Thyroid gland (tissue), 4 donors: ENCODE results near the gene TMEM126A.

ENCODE experiments used
- CTCF ChIP-seq, 6 experiments: fragments of 200-600 bp in 3 of 6; fragments of 450-650 bp in 3 of 6; sonication (generic) in 3 of 6; IDR thresholded peaks; one replicate each; pipeline ENCODE4 v1.5.1; 2016 to 2019; ENCODE audit warnings: antibody characterized with exemption in 6 of 6, mild to moderate bottlenecking in 2 of 6, inconsistent platforms in 1 of 6, moderate library complexity in 1 of 6
- POLR2A ChIP-seq, 2 donors: fragments of 450-650 bp; IDR thresholded peaks; one replicate each; pipeline ENCODE4 v1.6.1; 2017; ENCODE audit warnings: antibody characterized with exemption in 2 of 2, mild to moderate bottlenecking in 2 of 2, moderate library complexity in 1 of 2

DNA sequence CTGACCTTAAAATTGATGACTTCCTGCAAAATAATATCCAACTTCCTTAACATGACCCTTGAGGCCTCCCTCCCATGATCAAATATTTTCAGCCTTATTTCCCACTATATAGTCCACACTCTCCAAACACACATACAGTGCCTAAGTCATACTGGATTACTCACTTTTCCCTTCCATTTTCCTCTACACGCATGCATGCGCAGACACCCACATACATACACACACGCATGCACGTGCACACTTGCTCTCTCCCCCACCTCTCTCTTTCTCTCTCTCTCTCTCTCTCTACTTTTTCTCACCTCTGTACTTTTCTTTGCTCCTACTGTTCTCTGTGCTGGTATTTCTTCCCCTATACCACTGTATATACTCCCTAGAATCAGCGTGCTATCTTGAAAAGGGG is 48.7 kb upstream of the TMEM126A start:
- no peak for TF ChIP-seq CTCF (IDR thresholded peaks at IDR 0.05)
- no peak for TF ChIP-seq POLR2A (IDR thresholded peaks at IDR 0.05)
